SK-N-MC (cell line): ENCODE measurements around the gene MRPL2.

Experiments used
- DNase-seq: peaks from one replicate; pipeline ENCODE4 v3.0.0-alpha.2; 2011; ENCODE audit warnings: low read depth, low spot score
- H3K27ac ChIP-seq: fragments of 200-600 bp; sonication (generic); 2 replicates; pipeline ENCODE4 v1.5.1; 2016; ENCODE audit warnings: mixed run types
- H3K36me3 ChIP-seq: fragments of 200-600 bp; sonication (generic); 2 replicates; pipeline ENCODE4 v1.6.1; 2017; ENCODE audit warnings: antibody characterized with exemption, low read length, mixed read lengths; ENCODE audit not compliant: insufficient read depth
- H3K4me3 ChIP-seq: fragments of 200-600 bp; sonication (generic); 2 replicates; pipeline ENCODE4 v1.5.1; 2016
- H3K9ac ChIP-seq: fragments of 200-600 bp; sonication (generic); 2 replicates; pipeline ENCODE4 v1.8.0; 2017; ENCODE audit warnings: mixed run types, mixed read lengths; ENCODE audit not compliant: insufficient read length
- H3K9me3 ChIP-seq: fragments of 200-600 bp; sonication (generic); 2 replicates; pipeline ENCODE4 v1.6.1; 2017; ENCODE audit warnings: low read depth, mild to moderate bottlenecking, antibody characterized with exemption, low read length, moderate library complexity, mixed read lengths
- EZH2 ChIP-seq: fragments of 200-600 bp; sonication (generic); IDR thresholded peaks from one replicate; pipeline ENCODE4 v1.6.1; 2017; ENCODE audit warnings: antibody characterized with exemption
- FOXP2 ChIP-seq: optimal IDR thresholded peaks from 2 replicates; pipeline ENCODE3; 2011; ENCODE audit warnings: mild to moderate bottlenecking, moderate library complexity; ENCODE audit not compliant: insufficient read depth; ENCODE audit errors: extremely low read length, control extremely low read depth
- POLR2AphosphoS5 ChIP-seq: IDR thresholded peaks from 2 replicates; pipeline ENCODE4 v1.6.1; 2012; ENCODE audit warnings: mild to moderate bottlenecking, low read depth, low read length, borderline replicate concordance

Gene MRPL2

GRCh38 chr6:43060755-43061633 lies 1.8 kb upstream of the MRPL2 start:
- H3K9me3 ChIP-seq, result no peaks in the 10 kb centered on the region
- H3K9ac ChIP-seq, result no peak overlapping the region
- no peak overlapping the region; the same call in 1 of the 2 replicates for H3K4me3 ChIP-seq
- H3K36me3 ChIP-seq, result peaks cover 11% of the 10 kb centered on the region; the same call in 1 of the 2 replicates
- no peak for DNase-seq
- H3K27ac ChIP-seq, result no peak overlapping the region
- no peak for TF ChIP-seq EZH2
- no peak for TF ChIP-seq POLR2AphosphoS5
- no peak for TF ChIP-seq FOXP2

- peaks cover 19% of the 10 kb centered on the region; the same call in 1 of the 2 replicates for H3K36me3 ChIP-seq
- no peak overlapping the region; the same call in 1 of the 2 replicates for H3K27ac ChIP-seq
- no peak for DNase-seq
These were observed 960 bp upstream of the MRPL2 start for GRCh38 chr6:43060034-43060754.

DNA sequence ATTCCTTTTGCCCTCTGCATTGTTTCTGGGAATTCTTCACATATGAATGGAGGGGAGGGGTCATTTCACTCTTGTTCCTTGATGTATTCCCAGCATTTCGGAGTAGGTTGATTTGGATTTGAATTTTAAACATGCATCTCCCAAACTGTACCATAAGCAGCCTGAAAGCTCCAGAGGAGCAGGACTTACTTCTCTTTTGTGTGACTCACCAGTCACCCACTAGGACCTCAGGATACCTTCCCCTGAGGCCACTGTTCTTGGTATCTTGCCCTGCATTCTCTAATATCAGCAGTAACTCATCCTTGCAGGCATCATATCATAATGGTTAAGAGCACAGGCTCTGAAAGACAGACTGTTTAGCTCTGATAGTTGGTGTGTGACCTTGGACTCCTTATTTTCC lies 703 bp downstream of the MRPL2 start:
- TF ChIP-seq POLR2AphosphoS5 (no peak), FOXP2 (no peak), EZH2 (no peak)
- H3K4me3 ChIP-seq, result peak overlapping the region; percentile 100
- H3K27ac ChIP-seq, result no peak overlapping the region
- DNase-seq, result no peak
- no peaks in the 10 kb centered on the region for H3K9me3 ChIP-seq
- peaks cover 19% of the 10 kb centered on the region; the same call in 1 of the 2 replicates for H3K36me3 ChIP-seq
- peak overlapping the region; percentile 98 for H3K9ac ChIP-seq

More at GRCh38 chr6:43060034-43060754, 960 bp upstream of the MRPL2 start:
- Histone ChIP-seq H3K9me3 (no peaks in the 10 kb centered on the region), H3K9ac (peak overlapping the region; percentile 91), H3K4me3 (peak overlapping the region; percentile 100)
- TF ChIP-seq FOXP2, result no peak
- TF ChIP-seq POLR2AphosphoS5, result no peak
- no peak for TF ChIP-seq EZH2

GRCh38 chr6:43055966-43056365 lies 3.3 kb downstream of the MRPL2 start:
- Histone ChIP-seq H3K27ac (no peak overlapping the region), H3K9me3 (no peaks in the 10 kb centered on the region), H3K36me3 (peaks cover 21% of the 10 kb centered on the region; the same call in 1 of the 2 replicates), H3K9ac (no peak overlapping the region), H3K4me3 (no peak overlapping the region)
- no peak for DNase-seq
- TF ChIP-seq FOXP2 (no peak), EZH2 (no peak), POLR2AphosphoS5 (no peak)

GRCh38 chr6:43054206-43054943 lies 4.9 kb downstream of the MRPL2 start:
- peak overlapping the region; percentile 21 for H3K9ac ChIP-seq
- H3K36me3 ChIP-seq, result peaks cover 34% of the 10 kb centered on the region; the same call in 1 of the 2 replicates
- no peak for DNase-seq
- TF ChIP-seq POLR2AphosphoS5 (no peak), EZH2 (no peak), FOXP2 (no peak)
- H3K9me3 ChIP-seq, result no peaks in the 10 kb centered on the region
- peak overlapping the region; percentile 83 for H3K27ac ChIP-seq
- H3K4me3 ChIP-seq, result peak overlapping the region; percentile 86

GRCh38 chr6:43053545-43054205 lies 5.6 kb downstream of the MRPL2 start, which contains the start of gene CUL7:
Gene CUL7 (minus strand): TSS chr6:43053851. CDS start chr6:43052788, 1,063 bp downstream.
- H3K4me3 ChIP-seq, result peak within 1 kb of the TSS; percentile 86
- peak within 1 kb of the TSS; percentile 96 for H3K9ac ChIP-seq
- peak; percentile 46 for TF ChIP-seq FOXP2
- no peak for TF ChIP-seq EZH2
- peak; percentile 97 for TF ChIP-seq POLR2AphosphoS5
- peaks cover 39% of the 10 kb centered on the region; the same call in 1 of the 2 replicates for H3K36me3 ChIP-seq
- peak; percentile 79 for DNase-seq
- no peaks in the 10 kb centered on the region for H3K9me3 ChIP-seq
- H3K27ac ChIP-seq, result peak within 1 kb of the TSS; percentile 90

DNA sequence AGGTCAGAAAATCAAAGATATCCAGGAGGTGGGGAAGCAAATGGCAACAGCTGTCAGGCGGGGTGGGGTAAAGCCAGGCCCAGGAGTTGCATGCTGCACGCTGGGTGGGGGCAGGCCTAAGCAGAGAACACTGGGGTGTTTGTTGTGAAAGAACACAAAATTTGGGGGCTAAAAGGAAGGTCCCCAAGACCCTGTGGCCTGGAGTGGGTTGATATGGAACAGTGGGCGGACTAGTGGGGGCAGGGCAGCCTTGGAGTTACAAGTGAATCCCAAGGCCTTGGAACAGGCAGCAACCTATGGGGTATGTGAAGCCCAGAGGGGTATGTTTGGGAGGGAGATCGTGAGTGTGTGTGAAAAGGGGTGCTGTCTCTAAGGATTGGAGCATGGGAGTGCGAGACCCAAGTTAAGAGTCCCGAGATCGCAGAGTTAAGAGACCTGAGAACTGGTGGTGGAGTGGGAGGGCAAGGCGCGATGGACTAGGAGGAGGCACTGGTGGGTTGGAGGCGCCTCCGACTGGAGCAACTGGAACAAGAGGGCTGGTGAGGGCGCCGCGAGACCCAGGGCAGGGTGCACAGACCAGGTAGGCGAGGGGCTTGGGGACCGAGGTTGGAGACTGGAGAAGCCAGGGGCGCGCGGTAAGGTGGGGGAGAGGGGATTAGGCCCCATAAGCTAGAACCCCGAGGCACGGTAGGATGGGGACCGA lies 6.2 kb downstream of the MRPL2 start:
- no peak for DNase-seq
- Histone ChIP-seq H3K4me3 (peak overlapping the region; percentile 86), H3K9me3 (no peaks in the 10 kb centered on the region), H3K27ac (peak overlapping the region; percentile 90), H3K9ac (peak overlapping the region; percentile 96), H3K36me3 (peaks cover 43% of the 10 kb centered on the region; the same call in 1 of the 2 replicates)
- TF ChIP-seq EZH2 (no peak), POLR2AphosphoS5 (no peak), FOXP2 (no peak)
